HepG2 (cell line): Measurements from ENCODE around the gene P2RX7. TPM values are rescaled to one million over a fixed set of nuclear protein-coding genes. Genes with fewer than 3 reads are reported as not detected.

Source experiments
- ATAC-seq: fragments of 200-7000 bp; cut with Tn5 transposase; 3 replicates; pipeline ENCODE4 v1.9.1; 2020; ENCODE audit warnings: mild to moderate bottlenecking, moderate library complexity
- BruUV-seq: library from RNA; stranded (reverse); fragments of 400-500 nt; replicated peaks from 2 replicates; lab custom pipeline; 2021; lab: Mats Ljungman, UMichigan
- CTCF ChIA-PET: fragments of 300-600 bp; formaldehyde crosslinking; extraction: SDS; loops from one replicate; lab custom pipeline; 2021; ENCODE audit warnings: low total read pairs, inconsistent platforms, low intra/inter-chr PET ratio; lab: Yijun Ruan, JAX
- POLR2A ChIA-PET: fragments of 350-600 bp; sonication (Branson Sonifier 250); formaldehyde crosslinking; loops from one replicate; lab custom pipeline; 2020; ENCODE audit warnings: antibody characterized with exemption, inconsistent platforms; lab: Yijun Ruan, JAX
- DNase-seq: peaks from one replicate; pipeline ENCODE4 v3.0.0-alpha.2; 2015; ENCODE audit warnings: low spot score
- FAIRE-seq: peaks from 3 replicates; lab custom pipeline; 2011; peaks lifted over from hg19 to GRCh38; lab: Jason Lieb, UNC
- H2AFZ ChIP-seq: one replicate; pipeline ENCODE4 v1.6.1; 2011; ENCODE audit warnings: low read length, inconsistent platforms
- H3K27ac ChIP-seq: fragments of 300-600 bp; 3 replicates; pipeline ENCODE4 v1.8.0; 2011; ENCODE audit warnings: mixed run types, mild to moderate bottlenecking, mixed read lengths, low read length, inconsistent platforms; ENCODE audit not compliant: insufficient read depth; ENCODE audit errors: extremely low read length
- H3K27me3 ChIP-seq, 2 experiments: fragments of 200-600 bp in 1 of 2; 2 replicates in 1 of 2; 3 replicates in 1 of 2; pipeline versions ENCODE4 v1.6.0 to v1.8.0; 2011; ENCODE audit warnings: low read length in 2 of 2, mild to moderate bottlenecking in 2 of 2, moderate library complexity in 2 of 2, inconsistent platforms in 1 of 2; ENCODE audit not compliant: insufficient read depth in 2 of 2, control insufficient read depth in 1 of 2
- H3K36me3 ChIP-seq, 2 experiments: fragments of 200-600 bp in 1 of 2; replicated peaks in 1 of 2; 2 replicates in 1 of 2; 3 replicates in 1 of 2; pipeline versions ENCODE4 v1.5.1 to v1.8.0; 2011; ENCODE audit warnings: low read length in 2 of 2, inconsistent platforms in 1 of 2; ENCODE audit not compliant: insufficient read depth in 2 of 2, control insufficient read depth in 1 of 2
- H3K4me1 ChIP-seq: 2 replicates; pipeline ENCODE4 v1.5.1; 2012; ENCODE audit warnings: low read length, inconsistent platforms; ENCODE audit not compliant: insufficient read depth
- H3K4me2 ChIP-seq: 2 replicates; pipeline ENCODE4 v1.6.0; 2011; ENCODE audit warnings: low read depth, low read length, inconsistent platforms
- H3K4me3 ChIP-seq, 3 experiments: fragments of 200-600 bp in 1 of 3; sonication (generic), shearing (Covaris generic) in 1 of 3; replicated peaks in 1 of 3; 2 replicates each; pipeline ENCODE4 v1.5.1; 2011 to 2016; ENCODE audit warnings: low read length in 3 of 3, inconsistent platforms in 2 of 3, low read depth in 2 of 3, mild to moderate bottlenecking in 2 of 3, control low read depth in 1 of 3, mixed read lengths in 1 of 3; ENCODE audit not compliant: insufficient read depth in 1 of 3
- H3K79me2 ChIP-seq: one replicate; pipeline ENCODE4 v1.6.1; 2011; ENCODE audit warnings: low read length, inconsistent platforms; ENCODE audit not compliant: insufficient read depth
- H3K9ac ChIP-seq: 2 replicates; pipeline ENCODE4 v1.6.0; 2011; ENCODE audit warnings: mild to moderate bottlenecking, low read depth, low read length, inconsistent platforms; ENCODE audit not compliant: insufficient read depth
- H3K9me3 ChIP-seq: 2 replicates; pipeline ENCODE4 v1.5.1; 2012; ENCODE audit warnings: mild to moderate bottlenecking, low read length
- H4K20me1 ChIP-seq: 2 replicates; pipeline ENCODE4 v1.6.0; 2011; ENCODE audit warnings: inconsistent platforms, mild to moderate bottlenecking, low read length, moderate library complexity; ENCODE audit not compliant: insufficient read depth
- ATF7 ChIP-seq, 2 experiments: fragments of 450-650 bp in 1 of 2; sonication (generic) in 1 of 2; formaldehyde crosslinking in 1 of 2; IDR thresholded peaks; 2 replicates each; pipeline versions ENCODE4 v1.4.0 to v1.6.1; 2016 to 2020; ENCODE audit warnings: antibody characterized with exemption in 1 of 2, mild to moderate bottlenecking in 1 of 2, missing genetic modification reagents in 1 of 2
- HHEX ChIP-seq: IDR thresholded peaks from 2 replicates; pipeline ENCODE4 v1.6.1; 2016; ENCODE audit warnings: control low read depth
- SAFB2 ChIP-seq: sonication (generic); formaldehyde crosslinking; IDR thresholded peaks from 2 replicates; pipeline ENCODE4 v1.5.1; 2020; ENCODE audit warnings: missing genetic modification reagents, low read depth, mild to moderate bottlenecking, borderline replicate concordance
- SRY ChIP-seq: sonication (generic); formaldehyde crosslinking; IDR thresholded peaks from 2 replicates; pipeline ENCODE4 v1.8.0; 2022; ENCODE audit warnings: mild to moderate bottlenecking, missing genetic modification reagents
- TARDBP ChIP-seq: sonication (generic); formaldehyde crosslinking; IDR thresholded peaks from 2 replicates; pipeline ENCODE4 v1.8.0; 2022; ENCODE audit warnings: mild to moderate bottlenecking, missing genetic modification reagents
- ZBTB20 ChIP-seq: sonication (generic); formaldehyde crosslinking; IDR thresholded peaks from 2 replicates; pipeline ENCODE4 v1.8.1; 2023; ENCODE audit warnings: missing genetic modification reagents, low read depth, mild to moderate bottlenecking, borderline replicate concordance
- ZMYM2 ChIP-seq: sonication (generic); formaldehyde crosslinking; IDR thresholded peaks from 2 replicates; pipeline ENCODE4 v1.8.0; 2022; ENCODE audit warnings: mild to moderate bottlenecking, missing genetic modification reagents
- ZNF260 ChIP-seq: sonication (generic); formaldehyde crosslinking; IDR thresholded peaks from 2 replicates; pipeline ENCODE4 v1.4.0; 2020; ENCODE audit warnings: missing genetic modification reagents, low read depth, mild to moderate bottlenecking, borderline replicate concordance
- WGBS: methylation state at CpG from one replicate; pipeline ENCODE4 v1.1.6; 2017; ENCODE audit warnings: low lambda C conversion rate; 5-methylcytosine and 5-hydroxymethylcytosine counted together
- in situ Hi-C: cut with HindIII; loops from 2 replicates; pipeline ENCODE4 v1.10.0; 2017; ENCODE audit warnings: low pct_unique_long_range_greater_than_20kb; ENCODE audit not compliant: extremely low pct_ligation_motif_present
- intact Hi-C: fragments of 100-400 bp; cut with micrococcal nuclease; formaldehyde crosslinking; loops from one replicate; pipeline ENCODE4 v1.10.0; 2022; ENCODE audit not compliant: unreplicated experiment
- polyA plus RNA-seq, 8 experiments: library from polyadenylated mRNA; depleted of rRNA in 3 of 8; stranded (reverse) in 7 of 8; unstranded in 1 of 8; fragments of >200 nt; fragmentation: Illumina TruSeq in 4 of 8; extraction: Trizol in 4 of 8; gene quantifications; 2 replicates each; pipeline versions ENCODE4 v1.2.1 to v1.2.3, GENCODE V29; 2011 to 2016; ENCODE audit warnings: low read depth in 4 of 8, missing spikeins in 1 of 8, mixed read lengths in 1 of 8; ENCODE audit not compliant: insufficient read depth in 1 of 8
- total RNA-seq, 5 experiments: library from RNA; depleted of rRNA; stranded (reverse); fragments of >200 nt; fragmentation: Illumina TruSeq; extraction: Trizol; gene quantifications; 2 replicates each; pipeline ENCODE4 v1.2.3, GENCODE V29; 2016; ENCODE audit warnings: low read depth in 1 of 5
- TF ChIP-seq, protein P1 (sequence below): sonication (generic); formaldehyde crosslinking; IDR thresholded peaks from 2 replicates; pipeline ENCODE4 v1.4.0; 2020; ENCODE audit warnings: missing genetic modification reagents
- TF ChIP-seq, protein P2 (sequence below): sonication (generic); formaldehyde crosslinking; IDR thresholded peaks from 2 replicates; pipeline ENCODE4 v1.8.0; 2022; ENCODE audit warnings: mild to moderate bottlenecking, missing genetic modification reagents, moderate library complexity

The P2RX7 gene
- total and polyA plus RNA-seq, 2 of the 13 experiments (the other 11 are each of a cell fraction or from before 2014, with no cell fraction given) = 0.13 to 0.73 TPM

DNA sequence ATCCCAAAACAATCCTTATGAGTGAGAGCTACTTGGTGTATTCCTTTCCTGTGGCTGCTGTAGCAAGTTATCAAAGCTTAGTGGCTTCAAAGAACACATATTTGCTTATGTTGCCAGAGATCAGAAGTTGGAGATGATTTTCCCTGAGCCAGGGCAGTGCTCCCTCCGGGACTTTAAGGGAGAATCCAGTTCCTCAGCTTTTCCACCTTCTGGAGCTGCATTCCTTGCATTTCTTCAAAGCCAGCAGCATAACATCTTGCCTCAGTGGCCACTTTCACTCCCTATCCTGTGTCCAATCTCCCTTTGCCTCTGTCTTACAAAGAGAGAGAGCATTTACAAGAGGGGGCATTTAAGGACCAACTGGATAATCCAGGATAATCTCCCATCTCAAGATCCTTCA is 33.7 kb downstream of the P2RX7 start:
- Histone ChIP-seq H3K4me1 (no peaks in the 10 kb centered on the region), H3K27me3 (no peaks in the 10 kb centered on the region; a peak in 1 of 5 replicates), H3K4me2 (no peak overlapping the region), H2AFZ (no peak overlapping the region), H3K4me3 (no peak overlapping the region), H3K36me3 (no peaks in the 10 kb centered on the region), H3K27ac (no peak overlapping the region), H3K79me2 (no peaks in the 10 kb centered on the region), H3K9ac (no peak overlapping the region), H4K20me1 (no peaks in the 10 kb centered on the region), H3K9me3 (no peaks in the 10 kb centered on the region)
- BruUV-seq = no TSS peak
- WGBS = no CpG with 5 or more reads among the region's 1 CpG
- no peak for FAIRE-seq
- ChIA-PET POLR2A (no interaction called here), CTCF (no interaction called here)
- no peak for DNase-seq
- ATAC-seq = no peak
- in situ Hi-C loops (no loop called here), intact Hi-C loops (no loop called here)
- TF ChIP-seq SAFB2 (CRISPR knock-in tag) (no peak), ZMYM2 (CRISPR knock-in tag) (no peak), ZNF260 (CRISPR knock-in tag) (no peak), SRY (CRISPR knock-in tag) (no peak), ZBTB20 (CRISPR knock-in tag) (no peak), HHEX (no peak), TARDBP (CRISPR knock-in tag) (no peak), ATF7 (IDR thresholded peaks at IDR 0.05) (no peak), ATF7 (CRISPR knock-in tag; IDR thresholded peaks at IDR 0.05) (no peak)
- TF ChIP-seq, protein P1, sequence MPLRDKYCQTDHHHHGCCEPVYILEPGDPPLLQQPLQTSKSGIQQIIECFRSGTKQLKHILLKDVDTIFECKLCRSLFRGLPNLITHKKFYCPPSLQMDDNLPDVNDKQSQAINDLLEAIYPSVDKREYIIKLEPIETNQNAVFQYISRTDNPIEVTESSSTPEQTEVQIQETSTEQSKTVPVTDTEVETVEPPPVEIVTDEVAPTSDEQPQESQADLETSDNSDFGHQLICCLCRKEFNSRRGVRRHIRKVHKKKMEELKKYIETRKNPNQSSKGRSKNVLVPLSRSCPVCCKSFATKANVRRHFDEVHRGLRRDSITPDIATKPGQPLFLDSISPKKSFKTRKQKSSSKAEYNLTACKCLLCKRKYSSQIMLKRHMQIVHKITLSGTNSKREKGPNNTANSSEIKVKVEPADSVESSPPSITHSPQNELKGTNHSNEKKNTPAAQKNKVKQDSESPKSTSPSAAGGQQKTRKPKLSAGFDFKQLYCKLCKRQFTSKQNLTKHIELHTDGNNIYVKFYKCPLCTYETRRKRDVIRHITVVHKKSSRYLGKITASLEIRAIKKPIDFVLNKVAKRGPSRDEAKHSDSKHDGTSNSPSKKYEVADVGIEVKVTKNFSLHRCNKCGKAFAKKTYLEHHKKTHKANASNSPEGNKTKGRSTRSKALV = no peak
- TF ChIP-seq, protein P2, sequence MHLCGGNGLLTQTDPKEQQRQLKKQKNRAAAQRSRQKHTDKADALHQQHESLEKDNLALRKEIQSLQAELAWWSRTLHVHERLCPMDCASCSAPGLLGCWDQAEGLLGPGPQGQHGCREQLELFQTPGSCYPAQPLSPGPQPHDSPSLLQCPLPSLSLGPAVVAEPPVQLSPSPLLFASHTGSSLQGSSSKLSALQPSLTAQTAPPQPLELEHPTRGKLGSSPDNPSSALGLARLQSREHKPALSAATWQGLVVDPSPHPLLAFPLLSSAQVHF (CRISPR knock-in tag) = no peak
